OCI-LY7 (cell line): ENCODE measurements around the gene SMTN.

Experiments
- CTCF ChIP-seq: fragments of 200-600 bp; sonication (generic); conservative IDR thresholded peaks from 2 replicates; pipeline ENCODE4 v1.5.1; 2014; ENCODE audit warnings: mild to moderate bottlenecking, antibody characterized with exemption, low read length, moderate library complexity, mixed read lengths
- EZH2phosphoT487 ChIP-seq: fragments of 200-600 bp; sonication (generic); IDR thresholded peaks from 2 replicates; pipeline ENCODE4 v1.6.1; 2018; ENCODE audit warnings: low read depth, borderline replicate concordance, mild to moderate bottlenecking, mixed run types, antibody characterized with exemption, low read length, moderate library complexity, mixed read lengths

GRCh38 chr22:31150615-31151014, 69.5 kb downstream of the SMTN start:
- TF ChIP-seq CTCF: peak; percentile 64
- no peak for TF ChIP-seq EZH2phosphoT487
